HEK293T (cell line): ENCODE results near the gene FRMD5.

ENCODE experiments used
- ARNT ChIP-seq: fragments of 450-650 bp; IDR thresholded peaks from 2 replicates; pipeline ENCODE4 v1.6.1; 2017; ENCODE audit warnings: mild to moderate bottlenecking
- BHLHE40 ChIP-seq: fragments of 450-650 bp; IDR thresholded peaks from 2 replicates; pipeline ENCODE4 v1.6.1; 2016; ENCODE audit warnings: mild to moderate bottlenecking, moderate library complexity, borderline replicate concordance
- FOXA1 ChIP-seq: fragments of 450-650 bp; IDR thresholded peaks from 2 replicates; pipeline ENCODE4 v1.6.1; 2016; ENCODE audit warnings: mild to moderate bottlenecking
- FOXK2 ChIP-seq: fragments of 450-650 bp; IDR thresholded peaks from 2 replicates; pipeline ENCODE4 v1.6.1; 2016; ENCODE audit warnings: mild to moderate bottlenecking
- HDGF ChIP-seq: fragments of 450-650 bp; IDR thresholded peaks from 2 replicates; pipeline ENCODE4 v1.6.1; 2017; ENCODE audit warnings: antibody characterized with exemption, borderline replicate concordance
- SP1 ChIP-seq: fragments of 450-650 bp; IDR thresholded peaks from 2 replicates; pipeline ENCODE4 v1.6.1; 2017
- SUZ12 ChIP-seq: fragments of 450-650 bp; IDR thresholded peaks from 2 replicates; pipeline ENCODE4 v1.6.1; 2016; ENCODE audit warnings: mild to moderate bottlenecking

DNA sequence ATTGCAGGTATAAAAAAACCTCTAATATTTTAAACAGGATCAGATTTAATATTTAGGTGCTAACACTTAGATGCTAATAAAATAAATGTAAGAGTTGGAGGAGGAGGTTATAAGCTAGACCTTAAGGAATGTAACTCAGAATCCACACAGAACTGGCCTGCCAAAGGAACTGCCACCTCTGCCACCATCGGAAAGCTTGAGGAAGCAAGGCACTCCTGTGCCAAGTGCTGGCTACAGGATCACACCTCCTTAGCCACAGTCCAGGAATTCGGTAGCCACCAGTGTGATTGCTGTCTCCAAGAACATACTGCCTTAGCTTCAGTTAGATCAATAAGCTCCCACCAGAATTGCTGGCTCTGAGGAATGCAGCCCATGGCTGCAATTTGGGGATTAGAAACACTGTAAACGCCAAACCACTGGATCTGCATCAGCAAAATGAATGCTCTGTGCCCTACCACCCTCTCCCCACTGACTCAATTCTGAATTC lies 58.0 kb downstream of the FRMD5 start:
- TF ChIP-seq FOXK2 (no peak), ARNT (no peak), BHLHE40 (no peak), FOXA1 (no peak), SUZ12 (no peak), HDGF (no peak), SP1 (no peak)
